ENCODE measurements around the gene CCDC175. TPM values are rescaled to one million over a fixed set of nuclear protein-coding genes. Genes with fewer than 3 reads are reported as not detected.

The CCDC175 gene
- total RNA-seq (2021) = 0.47 TPM in 1 of 2 replicates, not detected in the other
- Bru-seq, nascent RNA = percentile 22 among the genes with signal in this experiment
- BruChase-seq, experiment 1, labeled RNA remaining after a 2-hour chase = percentile 19 among the genes with signal in this experiment
- BruChase-seq, experiment 2, labeled RNA remaining after a 6-hour chase = percentile 17 among the genes with signal in this experiment
- long read RNA-seq, partial matches to known transcripts = 0 of 2 reads
- long read RNA-seq, other reads (novel, unspliced or antisense) = 2 of 2 reads

DNA sequence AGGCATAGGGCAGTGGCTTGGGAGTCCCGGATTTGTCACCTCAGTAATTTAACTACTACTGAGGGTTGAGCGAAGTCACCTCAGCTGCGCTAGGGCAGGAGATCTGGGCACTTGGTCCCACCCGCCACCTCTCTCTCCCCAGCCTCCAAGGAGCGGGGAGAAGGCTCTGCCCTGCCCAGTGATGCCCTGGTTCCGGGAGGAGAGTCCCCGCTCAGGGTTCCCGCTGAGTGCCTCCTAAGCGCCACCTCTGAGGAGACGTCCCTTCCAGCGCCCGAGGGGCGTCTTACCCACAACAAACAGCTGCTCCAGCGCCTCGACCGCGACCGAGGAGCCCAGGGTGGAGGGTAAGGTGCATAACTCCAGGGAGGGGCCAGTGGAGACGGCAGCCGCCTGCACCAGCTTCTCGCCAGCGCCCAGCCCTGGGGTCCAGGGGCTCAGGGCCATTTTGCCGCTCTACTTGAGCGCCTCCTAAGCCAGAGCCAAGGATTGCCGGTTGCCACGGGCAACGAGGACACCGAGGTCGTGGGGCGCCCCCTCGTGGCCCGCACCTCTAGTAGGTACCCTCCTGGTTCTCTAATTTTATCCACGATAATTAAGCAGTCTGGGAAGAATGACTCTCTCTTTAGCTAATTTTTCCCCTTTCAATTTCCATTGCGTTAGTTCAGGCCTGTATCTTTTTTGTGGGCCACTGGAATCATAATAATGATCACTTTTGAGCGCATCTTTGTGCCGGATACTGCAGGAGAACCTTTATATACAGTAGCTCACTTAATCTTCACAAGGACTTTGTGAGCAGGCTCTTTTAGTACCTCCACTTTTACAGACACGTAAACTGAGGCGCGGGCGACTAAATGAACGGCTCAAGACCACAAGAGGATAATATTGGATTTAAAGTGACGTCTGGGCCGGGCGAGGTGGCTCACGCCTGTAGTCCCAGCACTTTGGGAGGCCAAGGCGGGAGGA is at the start of gene CCDC175:
Gene CCDC175, minus strand, starts transcription at position 481 of the 963 bp plus-strand sequence. Its CDS starts 37 bp downstream, at position 444.
- peak; percentile 69 for DNase-seq (ENCODE audit: low spot score)
- Histone ChIP-seq H3K36me3 (ENCODE audit: insufficient read depth, low read length, poor library complexity, severe bottlenecking) (no peaks in the 10 kb centered on the region), H3K4me1 (ENCODE audit: insufficient read depth, low read length, poor library complexity, severe bottlenecking) (no peaks in the 10 kb centered on the region), H3K9me3 (ENCODE audit: low read depth, low read length, poor library complexity, severe bottlenecking) (no peaks in the 10 kb centered on the region), H3K4me3 (ENCODE audit: low read depth, low read length, poor library complexity, severe bottlenecking) (no peak within 1 kb of the TSS), H3K27ac (ENCODE audit: low read depth, low read length, poor library complexity, severe bottlenecking) (no peak within 1 kb of the TSS), H3K27me3 (replicated peaks; ENCODE audit: insufficient read depth, low read depth, low read length, poor library complexity) (no peaks in the 10 kb centered on the region)
- ChIA-PET POLR2A (ENCODE audit: low non-redundant PET) (no interaction called here), CTCF (interaction anchor here (2.0 kb wide), 1 partner anchor 69 kb away, joined by 7 read pairs; no protein-coding TSS in a partner anchor)
- no TSS peak for BruUV-seq (replicated peaks)
- TF ChIP-seq EZH2 (IDR thresholded peaks at IDR 0.05; ENCODE audit: borderline replicate concordance, low read depth, low read length, poor library complexity, severe bottlenecking) = no peak
- TF ChIP-seq, protein P1, sequence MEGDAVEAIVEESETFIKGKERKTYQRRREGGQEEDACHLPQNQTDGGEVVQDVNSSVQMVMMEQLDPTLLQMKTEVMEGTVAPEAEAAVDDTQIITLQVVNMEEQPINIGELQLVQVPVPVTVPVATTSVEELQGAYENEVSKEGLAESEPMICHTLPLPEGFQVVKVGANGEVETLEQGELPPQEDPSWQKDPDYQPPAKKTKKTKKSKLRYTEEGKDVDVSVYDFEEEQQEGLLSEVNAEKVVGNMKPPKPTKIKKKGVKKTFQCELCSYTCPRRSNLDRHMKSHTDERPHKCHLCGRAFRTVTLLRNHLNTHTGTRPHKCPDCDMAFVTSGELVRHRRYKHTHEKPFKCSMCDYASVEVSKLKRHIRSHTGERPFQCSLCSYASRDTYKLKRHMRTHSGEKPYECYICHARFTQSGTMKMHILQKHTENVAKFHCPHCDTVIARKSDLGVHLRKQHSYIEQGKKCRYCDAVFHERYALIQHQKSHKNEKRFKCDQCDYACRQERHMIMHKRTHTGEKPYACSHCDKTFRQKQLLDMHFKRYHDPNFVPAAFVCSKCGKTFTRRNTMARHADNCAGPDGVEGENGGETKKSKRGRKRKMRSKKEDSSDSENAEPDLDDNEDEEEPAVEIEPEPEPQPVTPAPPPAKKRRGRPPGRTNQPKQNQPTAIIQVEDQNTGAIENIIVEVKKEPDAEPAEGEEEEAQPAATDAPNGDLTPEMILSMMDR (conservative IDR thresholded peaks at IDR 0.05; ENCODE audit: low read depth, low read length) = peak; percentile 76
- intact Hi-C loops (cut with micrococcal nuclease; ENCODE audit: unreplicated experiment) = loop anchor here (10.0 kb wide), 1 partner anchor 452 kb away; no protein-coding TSS in a partner anchor

- DNase-seq (ENCODE audit: low spot score) = no peak
- Histone ChIP-seq H3K4me1 (ENCODE audit: insufficient read depth, low read length, poor library complexity, severe bottlenecking) (peaks cover 10% of the 10 kb centered on the region), H3K36me3 (ENCODE audit: insufficient read depth, low read length, poor library complexity, severe bottlenecking) (no peaks in the 10 kb centered on the region), H3K9me3 (ENCODE audit: low read depth, low read length, poor library complexity, severe bottlenecking) (no peaks in the 10 kb centered on the region), H3K4me3 (ENCODE audit: low read depth, low read length, poor library complexity, severe bottlenecking) (no peak overlapping the region), H3K27me3 (replicated peaks; ENCODE audit: insufficient read depth, low read depth, low read length, poor library complexity) (no peaks in the 10 kb centered on the region), H3K27ac (ENCODE audit: low read depth, low read length, poor library complexity, severe bottlenecking) (no peak overlapping the region)
- no peak for TF ChIP-seq EZH2 (IDR thresholded peaks at IDR 0.05; ENCODE audit: borderline replicate concordance, low read depth, low read length, poor library complexity, severe bottlenecking)
- TF ChIP-seq, protein P1 (conservative IDR thresholded peaks at IDR 0.05; ENCODE audit: low read depth, low read length) = no peak
- POLR2A ChIA-PET (ENCODE audit: low non-redundant PET) = no interaction called here
- CTCF ChIA-PET = no interaction called here
- intact Hi-C loops (cut with micrococcal nuclease; ENCODE audit: unreplicated experiment) = no loop called here
- no TSS peak for BruUV-seq (replicated peaks)
Measured at GRCh38 chr14:59622631-59623030, 46.0 kb upstream of the CCDC175 start.

GRCh38 chr14:59619061-59619460 is 42.4 kb upstream of the CCDC175 start:
- Histone ChIP-seq H3K27ac (ENCODE audit: low read depth, low read length, poor library complexity, severe bottlenecking) (peak overlapping the region; percentile 47), H3K4me3 (ENCODE audit: low read depth, low read length, poor library complexity, severe bottlenecking) (no peak overlapping the region), H3K9me3 (ENCODE audit: low read depth, low read length, poor library complexity, severe bottlenecking) (no peaks in the 10 kb centered on the region), H3K36me3 (ENCODE audit: insufficient read depth, low read length, poor library complexity, severe bottlenecking) (no peaks in the 10 kb centered on the region), H3K27me3 (replicated peaks; ENCODE audit: insufficient read depth, low read depth, low read length, poor library complexity) (no peaks in the 10 kb centered on the region), H3K4me1 (ENCODE audit: insufficient read depth, low read length, poor library complexity, severe bottlenecking) (peaks cover 10% of the 10 kb centered on the region)
- TF ChIP-seq, protein P1 (conservative IDR thresholded peaks at IDR 0.05; ENCODE audit: low read depth, low read length) = no peak
- no peak for TF ChIP-seq EZH2 (IDR thresholded peaks at IDR 0.05; ENCODE audit: borderline replicate concordance, low read depth, low read length, poor library complexity, severe bottlenecking)
- peak; percentile 82 for DNase-seq (ENCODE audit: low spot score)
- ChIA-PET CTCF (interaction anchor here (0.6 to 1.2 kb wide), 2 partner anchors 33 to 713 kb away, joined by 3 read pairs; no protein-coding TSS in a partner anchor), POLR2A (ENCODE audit: low non-redundant PET) (interaction anchor here (0.6 to 1.2 kb wide), 2 partner anchors 20 to 33 kb away, joined by 4 to 5 read pairs; no protein-coding TSS in a partner anchor)
- BruUV-seq (replicated peaks) = no TSS peak
- intact Hi-C loops (cut with micrococcal nuclease; ENCODE audit: unreplicated experiment) = loop anchor here (2.0 kb wide), 1 partner anchor 36 kb away; no protein-coding TSS in a partner anchor

All from A673 (cell line).